ENCODE data around the gene MAD1L1.
"Not testable (repeated sequence)": the region's sequence is repeated elsewhere in the genome, so short reads cannot be mapped to it uniquely, and the experiment has no call there.

The MAD1L1 gene

GRCh38 chr7:1930381-1931065, 302.2 kb downstream of the MAD1L1 start:
- no peak for DNase-seq (ENCODE audit: low read depth in 2 of 2)

DNA sequence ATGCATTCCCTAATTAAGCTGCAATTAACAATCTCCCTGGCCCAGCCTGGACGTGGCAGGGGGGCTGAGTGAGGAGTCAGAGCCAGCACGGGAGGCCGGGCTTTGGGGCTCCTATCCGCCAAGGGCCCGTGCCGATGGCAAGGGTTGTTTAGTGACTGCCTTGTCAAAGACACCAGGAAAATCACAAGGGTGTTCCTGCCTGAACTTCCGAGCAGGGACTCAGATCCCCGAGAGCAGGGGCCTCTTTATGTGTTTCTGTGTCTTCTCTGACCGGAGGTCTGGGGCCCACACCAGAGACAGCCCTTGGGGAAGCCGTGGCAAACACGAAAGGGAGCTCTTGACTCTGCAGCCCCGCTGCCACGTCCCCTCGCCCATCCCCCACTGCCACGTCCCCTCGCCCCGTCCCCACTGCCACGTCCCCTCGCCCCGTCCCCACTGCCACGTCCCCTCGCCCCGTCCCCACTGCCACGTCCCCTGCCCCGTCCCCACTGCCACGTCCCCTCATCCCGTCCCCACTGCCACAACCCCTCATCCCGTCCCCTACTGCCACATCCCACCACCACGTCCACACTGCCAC, 303.3 kb downstream of the MAD1L1 start:
- DNase-seq (ENCODE audit: low read depth in 2 of 2) = not testable (repeated sequence)

GRCh38 chr7:1928645-1929348, 303.9 kb downstream of the MAD1L1 start:
- no peak for DNase-seq (ENCODE audit: low read depth in 2 of 2)

DNA sequence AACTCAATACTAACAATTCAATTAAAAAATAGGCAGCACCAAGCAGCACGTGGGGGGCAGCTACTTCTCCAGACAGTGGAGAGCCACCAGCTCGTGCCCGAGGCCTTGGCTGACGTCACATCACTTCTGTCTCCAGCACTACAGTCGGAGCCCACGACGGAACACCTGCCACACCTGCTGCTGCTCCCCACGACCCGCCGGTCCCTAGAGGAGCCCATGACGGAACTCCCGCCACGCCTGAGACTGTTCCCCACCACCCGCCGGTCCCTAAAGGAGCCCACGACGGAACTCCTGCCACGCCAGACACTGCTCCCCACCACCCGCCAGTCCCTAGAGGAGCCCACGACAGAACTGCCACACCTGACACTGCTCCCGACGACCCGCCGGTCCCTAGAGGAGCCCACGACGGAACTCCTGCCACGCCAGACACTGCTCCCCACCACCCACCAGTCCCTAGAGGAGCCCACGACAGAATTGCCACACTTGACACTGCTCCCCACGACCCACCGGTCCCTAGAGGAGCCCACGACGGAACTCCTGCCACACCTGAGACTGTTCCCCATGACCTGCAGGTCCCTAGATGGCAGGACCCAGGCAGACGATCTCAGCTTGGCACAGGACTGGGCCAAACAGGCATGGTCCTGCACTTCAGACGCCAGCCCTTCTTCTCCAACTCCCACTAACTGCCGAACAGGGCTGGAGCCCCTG, 304.7 kb downstream of the MAD1L1 start:
- DNase-seq (ENCODE audit: low read depth in 2 of 2) = no peak

GRCh38 chr7:1926908-1927306, 305.8 kb downstream of the MAD1L1 start:
- no peak for DNase-seq (ENCODE audit: low read depth in 2 of 2)

GRCh38 chr7:1925973-1926907, 306.5 kb downstream of the MAD1L1 start:
- no peak for DNase-seq (ENCODE audit: low read depth in 2 of 2)

DNA sequence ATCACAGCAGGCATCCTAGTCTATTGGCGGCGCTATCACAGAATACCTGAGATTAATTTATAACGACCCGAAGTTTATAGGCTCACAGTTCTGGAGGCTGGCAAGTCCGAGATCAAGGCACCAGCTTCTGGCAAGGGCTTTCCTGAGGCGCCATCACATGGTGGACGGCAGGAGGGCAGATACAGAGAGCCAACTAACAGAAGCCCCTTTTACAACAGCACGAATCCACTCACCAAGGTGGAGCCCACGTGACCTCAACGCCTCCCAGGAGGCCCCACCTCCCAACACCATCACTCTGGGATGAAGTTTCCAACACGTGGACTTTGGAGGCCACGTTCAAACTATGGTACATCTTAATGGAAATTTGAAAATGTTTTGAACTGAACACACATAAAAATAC, 307.4 kb downstream of the MAD1L1 start:
- no peak for DNase-seq (ENCODE audit: low read depth in 2 of 2)

DNA sequence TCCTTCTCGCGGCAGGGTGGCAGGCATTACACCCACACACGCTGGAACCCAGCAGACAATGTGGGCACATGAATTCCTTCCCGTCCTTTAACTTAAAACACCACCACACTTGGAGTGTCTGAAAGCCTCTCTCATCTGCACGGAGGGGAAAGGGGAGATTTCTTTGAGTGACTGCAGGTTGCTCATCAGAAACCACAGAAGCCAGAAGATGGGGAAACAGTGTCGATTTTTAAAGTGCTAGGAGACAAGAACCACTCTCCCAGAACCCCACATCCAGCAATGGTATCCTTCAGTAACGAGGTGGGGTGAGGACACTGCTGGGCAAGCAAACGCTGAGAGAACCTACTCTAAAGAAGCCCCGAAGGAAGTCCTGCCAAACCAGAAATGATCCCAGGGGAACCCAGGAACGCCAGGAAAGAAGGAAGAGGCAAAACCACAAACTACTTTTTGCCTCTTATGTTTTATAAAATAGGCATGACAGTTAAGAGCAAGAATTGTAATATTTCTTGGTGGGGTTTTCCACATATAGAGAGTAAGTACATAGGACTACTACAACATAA, 308.4 kb downstream of the MAD1L1 start:
- DNase-seq (ENCODE audit: low read depth in 2 of 2) = peak; percentile 85 to 87

DNA sequence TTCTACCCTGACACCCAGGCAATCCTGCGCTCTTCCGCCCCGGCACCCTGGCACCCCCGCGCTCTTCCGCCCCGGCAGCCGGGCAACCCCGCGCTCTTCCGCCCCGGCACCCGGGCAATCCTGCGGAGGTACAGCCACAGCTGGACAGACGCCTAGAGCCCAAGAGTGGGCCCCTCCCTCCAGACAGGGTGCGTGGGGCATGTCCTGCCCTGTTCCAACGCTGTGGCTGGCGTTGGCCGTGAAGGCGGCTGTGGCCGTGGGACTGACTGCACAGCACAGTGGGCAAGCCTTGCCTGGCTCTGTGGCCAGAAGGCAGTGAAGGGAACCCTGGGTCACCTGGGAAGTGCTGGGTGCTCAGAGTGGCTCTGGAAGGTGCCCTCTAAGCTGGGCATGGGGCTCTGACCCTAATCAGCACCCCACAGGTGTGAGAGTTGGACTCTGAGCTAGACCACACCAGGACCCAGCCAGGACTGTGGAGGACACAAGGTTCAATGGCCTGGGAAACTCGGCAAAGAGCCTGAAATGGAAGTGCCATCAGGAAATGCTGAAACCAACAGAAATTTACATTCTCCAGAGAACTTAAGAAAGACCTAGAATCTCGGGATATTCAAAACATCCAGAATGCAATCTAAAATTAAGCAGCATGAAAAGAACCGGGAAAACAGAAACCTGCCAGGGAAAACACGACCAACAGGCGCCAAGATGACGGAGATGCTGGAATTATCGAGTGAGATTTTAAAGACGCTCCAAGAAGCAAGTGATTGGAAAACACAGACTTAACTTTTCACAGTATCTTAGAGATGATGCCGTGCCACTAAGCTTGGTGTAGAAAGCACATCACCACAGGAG, 309.1 kb downstream of the MAD1L1 start:
- DNase-seq (ENCODE audit: low read depth in 2 of 2) = no peak

- no peak for DNase-seq (ENCODE audit: low read depth in 2 of 2)
These were observed 309.9 kb downstream of the MAD1L1 start for GRCh38 chr7:1922870-1923236.

DNA sequence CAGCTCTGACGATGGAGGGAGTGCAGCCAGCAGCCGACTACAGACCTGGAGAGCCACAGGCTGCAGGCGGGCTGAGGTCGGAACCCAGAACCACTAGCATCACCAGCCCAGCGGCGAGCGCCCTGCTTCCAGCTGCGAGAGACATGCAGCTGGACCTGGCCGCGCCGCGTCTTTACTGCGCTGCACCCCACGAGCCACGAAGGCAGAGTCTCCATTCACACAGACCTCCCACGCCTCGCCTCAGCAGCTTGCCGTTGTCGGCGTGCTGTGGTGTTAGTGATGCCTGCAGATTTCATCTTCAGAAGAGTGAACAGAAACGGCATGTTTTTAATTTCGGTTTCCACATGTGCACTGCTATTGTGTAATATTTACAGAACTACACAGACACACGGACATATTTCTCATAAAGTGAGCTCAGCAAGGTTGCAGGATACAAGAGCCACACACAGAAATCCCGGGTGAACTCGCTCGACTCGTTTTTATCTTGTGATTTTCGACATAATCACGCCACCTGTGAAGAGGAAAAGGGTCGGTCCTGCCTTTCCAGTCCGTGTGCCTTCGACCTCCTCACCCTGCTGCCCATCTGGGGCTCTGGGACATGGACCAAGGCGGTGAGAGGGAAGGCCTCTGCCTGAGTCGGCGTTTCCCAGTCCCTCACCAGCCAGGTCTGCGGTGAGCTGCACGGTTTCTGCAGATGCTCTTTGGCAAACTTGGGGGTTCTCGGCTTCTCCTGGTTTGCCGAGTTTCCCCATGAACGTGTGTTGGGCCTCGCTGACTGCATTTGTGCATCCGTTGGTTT, 310.5 kb downstream of the MAD1L1 start:
- peak; percentile 70 for DNase-seq (ENCODE audit: low read depth in 2 of 2)

DNA sequence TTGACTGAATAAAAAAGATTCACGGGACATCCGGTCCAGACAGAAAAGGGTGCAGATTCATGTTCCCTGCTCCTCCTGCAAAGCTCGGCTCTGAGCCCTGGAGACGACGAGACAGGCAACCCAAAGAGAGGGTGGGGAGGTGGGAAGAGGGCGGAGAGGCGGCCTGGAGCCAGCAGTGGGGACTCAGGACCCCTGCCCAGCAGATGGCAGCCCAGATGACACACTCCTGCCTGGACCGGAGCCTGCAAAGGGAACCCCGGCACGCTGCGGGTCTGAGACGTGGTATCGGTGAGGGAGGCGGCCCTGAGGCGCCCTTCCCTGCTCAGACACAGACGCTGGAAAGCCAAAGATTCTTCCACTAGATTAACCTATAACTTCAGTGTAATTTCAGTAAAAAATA, 311.9 kb downstream of the MAD1L1 start:
- DNase-seq (ENCODE audit: low read depth in 2 of 2) = no peak

- no peak for DNase-seq (ENCODE audit: low read depth in 2 of 2)
These were observed 312.5 kb downstream of the MAD1L1 start for GRCh38 chr7:1920266-1920681.

DNA sequence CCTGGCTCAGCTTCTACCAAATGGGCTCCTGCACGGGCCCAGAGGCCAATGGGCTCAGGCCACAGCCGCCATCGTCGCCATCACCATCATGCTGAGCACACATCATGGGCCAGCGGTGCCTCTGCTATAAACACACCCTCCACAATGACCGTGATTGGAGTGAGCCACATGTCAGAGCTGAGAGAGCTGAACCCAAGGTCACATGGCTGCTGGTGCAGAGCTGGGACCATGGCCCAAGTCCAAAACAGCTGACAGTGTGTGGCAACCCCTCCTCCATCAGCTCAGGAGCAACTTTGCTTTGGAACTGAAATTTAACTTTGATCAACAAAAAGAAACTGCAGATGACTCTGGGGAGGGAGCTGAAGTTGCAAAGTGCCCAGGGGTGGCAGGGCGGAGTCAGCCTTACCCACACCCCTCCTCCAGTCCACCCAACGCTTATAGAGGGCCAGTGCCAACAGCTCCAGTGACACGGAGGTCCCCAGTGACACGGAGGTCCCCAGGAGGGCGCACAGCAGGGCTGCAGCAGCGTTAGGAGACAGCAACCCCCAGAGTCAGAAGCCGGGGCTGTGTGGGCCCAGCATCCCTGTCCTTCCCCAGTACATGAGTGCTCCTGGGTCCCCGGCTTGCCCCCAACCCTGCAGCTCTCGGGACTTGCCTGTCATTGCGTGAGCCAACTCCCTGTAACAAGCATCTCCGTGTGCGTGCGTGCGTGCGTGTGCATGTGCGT, 313.0 kb downstream of the MAD1L1 start:
- no peak for DNase-seq (ENCODE audit: low read depth in 2 of 2)

DNA sequence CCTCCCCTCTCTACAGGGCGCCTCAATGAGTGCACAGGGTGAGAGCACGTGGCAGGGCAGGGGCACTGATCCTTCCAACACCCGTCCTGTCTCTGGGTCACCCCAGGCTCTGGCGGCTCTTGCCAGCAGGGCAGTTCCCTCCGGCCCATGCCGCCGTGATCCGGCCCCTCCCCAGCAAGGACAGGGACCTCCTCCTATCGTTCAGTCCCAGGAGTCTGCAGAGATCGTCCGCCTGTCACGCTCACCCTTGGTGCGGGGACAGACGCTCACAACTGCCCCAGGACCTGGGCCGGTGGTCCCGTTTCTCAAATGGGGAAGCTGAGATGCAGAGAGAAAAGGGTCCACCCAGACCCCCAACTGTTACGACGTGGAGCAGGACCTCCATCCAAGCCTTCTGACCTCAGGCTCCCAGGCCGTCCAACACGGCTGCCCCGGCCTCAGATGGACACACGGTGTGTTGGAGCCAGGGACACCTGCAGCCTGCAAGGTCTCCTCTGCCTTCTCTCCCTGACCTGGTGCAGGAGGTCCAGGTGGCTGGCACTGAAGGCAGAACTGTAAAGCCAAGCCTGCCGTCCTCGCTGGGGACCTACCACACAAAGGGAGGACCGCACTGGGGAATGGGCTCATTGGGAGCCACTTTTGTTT, 313.7 kb downstream of the MAD1L1 start:
- DNase-seq (ENCODE audit: low read depth in 2 of 2) = no peak

DNA sequence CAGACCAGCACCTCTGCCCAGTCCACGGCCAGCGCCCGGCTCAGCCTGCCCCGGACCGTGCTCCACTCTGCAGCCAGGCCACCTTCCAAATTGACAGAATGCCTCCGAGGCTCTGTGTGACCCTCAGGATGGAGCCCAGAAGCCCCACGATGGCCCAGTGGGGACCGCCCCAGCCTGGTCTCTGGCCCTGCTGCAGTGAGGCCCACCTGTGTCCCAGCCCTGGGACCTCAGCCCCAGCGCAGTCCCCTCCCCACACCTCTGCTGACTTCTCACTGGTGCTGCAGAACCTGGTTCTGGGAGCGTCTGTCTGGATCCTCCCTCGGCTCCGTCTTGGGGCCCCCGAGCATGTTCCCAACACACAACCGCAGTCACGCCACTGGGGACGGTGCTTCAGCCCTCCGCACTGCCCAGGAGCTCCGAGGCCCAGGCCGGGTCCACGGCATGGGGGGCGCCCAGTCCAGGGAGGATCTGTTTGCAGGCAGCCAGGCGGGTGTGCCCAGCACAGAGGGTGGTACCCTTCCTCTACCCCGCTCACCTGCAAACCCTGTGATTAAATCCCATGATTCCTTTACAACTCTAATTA, 314.6 kb downstream of the MAD1L1 start:
- DNase-seq (ENCODE audit: low read depth in 2 of 2) = no peak

DNA sequence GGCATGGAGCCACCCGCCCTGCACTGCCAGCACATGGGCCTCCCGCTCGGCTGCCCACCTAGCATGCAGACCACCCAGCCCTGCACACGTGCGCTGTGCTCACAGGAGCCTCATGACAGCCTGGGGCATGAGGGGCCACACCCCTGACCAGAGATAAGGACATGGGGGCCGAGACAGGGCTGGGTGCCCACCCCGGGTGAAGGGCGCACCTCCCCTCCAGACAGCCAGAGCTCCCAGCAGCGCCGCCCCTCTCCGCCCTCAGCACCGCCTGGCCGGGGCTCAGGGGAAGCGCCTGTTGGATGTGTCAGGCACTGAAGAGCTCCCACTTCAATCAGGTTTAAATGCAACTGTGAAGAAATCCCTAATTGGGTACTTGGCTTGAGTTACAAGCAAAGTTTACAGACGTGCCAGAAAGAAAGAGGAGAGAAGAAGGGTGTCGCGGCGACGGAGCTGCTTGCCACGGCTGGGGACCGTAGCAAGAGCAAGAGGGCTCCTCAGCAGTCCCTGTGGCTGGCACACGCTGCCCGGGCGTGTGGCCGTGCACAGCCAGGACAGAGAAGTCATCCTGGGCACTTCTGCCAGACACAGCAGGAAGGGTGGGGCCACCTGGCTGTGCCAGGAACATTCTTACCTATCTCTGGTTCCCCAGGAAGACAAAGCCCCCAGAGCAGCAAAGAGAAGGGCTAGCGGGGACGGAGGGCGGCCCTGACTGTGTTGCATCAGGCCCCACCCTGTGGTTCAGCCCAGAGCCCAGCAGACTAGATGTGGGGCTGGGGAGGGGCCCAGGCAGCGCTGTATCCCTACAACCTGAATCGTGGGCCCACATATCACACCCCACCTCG, 315.3 kb downstream of the MAD1L1 start:
- DNase-seq (ENCODE audit: low read depth in 2 of 2) = no peak

Data from fibroblast of skin of left biceps (primary cell).